Fibroblast of lung (primary cell): ENCODE data around the gene GAB2. TPM values are rescaled to one million over a fixed set of nuclear protein-coding genes. Genes with fewer than 3 reads are reported as not detected.

Source experiments
- DNase-seq, 2 donors: peaks; one replicate each; pipeline versions ENCODE4 v3.0.0 to v3.0.0-alpha.2; 2010; ENCODE audit warnings: low read depth in 2 of 2
- H2AFZ ChIP-seq: 2 replicates; pipeline ENCODE4 v1.5.1; 2012; ENCODE audit warnings: low read length, control low read depth, inconsistent platforms
- H3K27ac ChIP-seq: 2 replicates; pipeline ENCODE4 v1.5.1; 2011; ENCODE audit warnings: low read length, control low read depth; ENCODE audit not compliant: insufficient read depth
- H3K27me3 ChIP-seq: 2 replicates; pipeline ENCODE4 v1.5.1; 2011; ENCODE audit warnings: mild to moderate bottlenecking, low read length; ENCODE audit not compliant: control insufficient read depth, insufficient read depth
- H3K36me3 ChIP-seq: 2 replicates; pipeline ENCODE4 v1.5.1; 2011; ENCODE audit warnings: low read length; ENCODE audit not compliant: control insufficient read depth, insufficient read depth
- H3K4me1 ChIP-seq: 2 replicates; pipeline ENCODE4 v1.5.1; 2011; ENCODE audit warnings: low read length; ENCODE audit not compliant: control insufficient read depth, insufficient read depth; ENCODE audit errors: extremely low read depth
- H3K4me2 ChIP-seq: 2 replicates; pipeline ENCODE4 v1.5.1; 2011; ENCODE audit warnings: low read length, control low read depth; ENCODE audit not compliant: insufficient read depth; ENCODE audit errors: extremely low read depth
- H3K4me3 ChIP-seq, 4 experiments: fragments of 200-600 bp in 1 of 4; sonication (generic) in 1 of 4; replicated peaks in 1 of 4; 2 replicates each; pipeline ENCODE4 v1.5.1; 2011 to 2016; ENCODE audit warnings: low read length in 4 of 4, low read depth in 3 of 4, mild to moderate bottlenecking in 3 of 4, control low read depth in 2 of 4, inconsistent platforms in 1 of 4, mixed read lengths in 1 of 4; ENCODE audit not compliant: insufficient read depth in 1 of 4; ENCODE audit errors: control extremely low read depth in 1 of 4
- H3K79me2 ChIP-seq: 2 replicates; pipeline ENCODE4 v1.5.1; 2012; ENCODE audit warnings: mild to moderate bottlenecking, low read length, inconsistent platforms; ENCODE audit not compliant: control insufficient read depth, insufficient read depth
- H3K9ac ChIP-seq: 2 replicates; pipeline ENCODE4 v1.5.1; 2011; ENCODE audit warnings: mild to moderate bottlenecking, low read length, control low read depth; ENCODE audit not compliant: insufficient read depth
- H3K9me3 ChIP-seq: 2 replicates; pipeline ENCODE4 v1.5.1; 2012; ENCODE audit warnings: low read depth, low read length; ENCODE audit not compliant: control insufficient read depth, insufficient read depth
- H4K20me1 ChIP-seq: 2 replicates; pipeline ENCODE4 v1.5.1; 2011; ENCODE audit warnings: low read length; ENCODE audit not compliant: control insufficient read depth, insufficient read depth; ENCODE audit errors: extremely low read depth
- EZH2 ChIP-seq: IDR thresholded peaks from 2 replicates; pipeline ENCODE4 v1.5.1; 2012; ENCODE audit warnings: low read length, control low read depth, mild to moderate bottlenecking; ENCODE audit errors: missing control alignments
- polyA plus RNA-seq, 2 donors: library from polyadenylated mRNA; depleted of rRNA in 1 of 2; stranded (reverse) in 1 of 2; unstranded in 1 of 2; fragments of >200 nt; gene quantifications; 2 replicates each; pipeline ENCODE4 v1.2.1, GENCODE V29; 2011 to 2012; ENCODE audit warnings: missing spikeins in 1 of 2
- total RNA-seq: library from RNA; depleted of rRNA; stranded (reverse); fragments of >200 nt; gene quantifications from 2 replicates; pipeline ENCODE4 v1.2.1, GENCODE V29; 2014
- TF ChIP-seq, protein P1 (sequence below), 2 donors: IDR thresholded peaks in 1 of 2; conservative IDR thresholded peaks in 1 of 2; 1 replicate in 1 of 2; 2 replicates in 1 of 2; pipeline ENCODE4 v1.5.1; 2011 to 2012; ENCODE audit warnings: low read length in 2 of 2, control low read depth in 1 of 2, inconsistent platforms in 1 of 2, low read depth in 1 of 2, mild to moderate bottlenecking in 1 of 2

The GAB2 gene
- total and polyA plus RNA-seq, 2 donors (not counting 1 experiment from before 2014, with no cell fraction given), result 7.1 to 14.0 TPM

GRCh38 chr11:78282821-78283220 lies 134.8 kb downstream of the GAB2 start:
- Histone ChIP-seq H3K9ac (no peak overlapping the region), H3K9me3 (no peaks in the 10 kb centered on the region), H3K27ac (no peak overlapping the region), H3K36me3 (no peaks in the 10 kb centered on the region), H4K20me1 (no peaks in the 10 kb centered on the region), H2AFZ (no peak overlapping the region), H3K4me3 (no peak overlapping the region), H3K4me2 (no peak overlapping the region), H3K27me3 (no peaks in the 10 kb centered on the region), H3K4me1 (no peaks in the 10 kb centered on the region), H3K79me2 (no peaks in the 10 kb centered on the region)
- TF ChIP-seq, protein P1, sequence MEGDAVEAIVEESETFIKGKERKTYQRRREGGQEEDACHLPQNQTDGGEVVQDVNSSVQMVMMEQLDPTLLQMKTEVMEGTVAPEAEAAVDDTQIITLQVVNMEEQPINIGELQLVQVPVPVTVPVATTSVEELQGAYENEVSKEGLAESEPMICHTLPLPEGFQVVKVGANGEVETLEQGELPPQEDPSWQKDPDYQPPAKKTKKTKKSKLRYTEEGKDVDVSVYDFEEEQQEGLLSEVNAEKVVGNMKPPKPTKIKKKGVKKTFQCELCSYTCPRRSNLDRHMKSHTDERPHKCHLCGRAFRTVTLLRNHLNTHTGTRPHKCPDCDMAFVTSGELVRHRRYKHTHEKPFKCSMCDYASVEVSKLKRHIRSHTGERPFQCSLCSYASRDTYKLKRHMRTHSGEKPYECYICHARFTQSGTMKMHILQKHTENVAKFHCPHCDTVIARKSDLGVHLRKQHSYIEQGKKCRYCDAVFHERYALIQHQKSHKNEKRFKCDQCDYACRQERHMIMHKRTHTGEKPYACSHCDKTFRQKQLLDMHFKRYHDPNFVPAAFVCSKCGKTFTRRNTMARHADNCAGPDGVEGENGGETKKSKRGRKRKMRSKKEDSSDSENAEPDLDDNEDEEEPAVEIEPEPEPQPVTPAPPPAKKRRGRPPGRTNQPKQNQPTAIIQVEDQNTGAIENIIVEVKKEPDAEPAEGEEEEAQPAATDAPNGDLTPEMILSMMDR (conservative IDR thresholded peaks at IDR 0.05 in 1 of 2, IDR thresholded peaks at IDR 0.05 in 1 of 2; ENCODE audit: low read depth in 1 of 2, low read length in 2 of 2), result no peak
- TF ChIP-seq EZH2, result no peak
- DNase-seq, result no peak

DNA sequence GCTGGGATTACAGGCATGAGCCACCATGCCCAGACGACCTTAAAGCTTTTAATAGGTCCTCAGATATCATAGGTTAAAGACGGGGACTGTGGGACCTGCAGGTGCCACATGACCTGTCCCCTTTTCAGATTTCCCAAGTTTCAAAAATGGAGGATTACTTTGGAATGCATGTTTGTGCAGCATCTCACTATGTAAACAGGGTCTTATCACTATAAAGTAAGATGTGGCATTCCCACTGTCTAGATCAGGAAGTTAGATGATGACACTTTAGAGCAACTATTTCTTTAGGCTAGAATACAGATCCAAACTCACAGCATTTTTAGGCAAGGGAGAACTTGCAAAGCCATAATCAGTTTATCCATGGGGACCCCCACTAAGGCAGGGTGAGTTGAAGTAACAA lies 136.1 kb downstream of the GAB2 start:
- Histone ChIP-seq H3K9ac (no peak overlapping the region), H3K27me3 (no peaks in the 10 kb centered on the region), H3K27ac (no peak overlapping the region), H3K4me3 (no peak overlapping the region), H3K36me3 (no peaks in the 10 kb centered on the region), H4K20me1 (no peaks in the 10 kb centered on the region), H2AFZ (no peak overlapping the region), H3K9me3 (no peaks in the 10 kb centered on the region), H3K4me2 (no peak overlapping the region), H3K79me2 (no peaks in the 10 kb centered on the region), H3K4me1 (no peaks in the 10 kb centered on the region)
- DNase-seq, result no peak
- no peak for TF ChIP-seq EZH2
- TF ChIP-seq, protein P1 (conservative IDR thresholded peaks at IDR 0.05 in 1 of 2, IDR thresholded peaks at IDR 0.05 in 1 of 2; ENCODE audit: low read depth in 1 of 2, low read length in 2 of 2), result no peak

DNA sequence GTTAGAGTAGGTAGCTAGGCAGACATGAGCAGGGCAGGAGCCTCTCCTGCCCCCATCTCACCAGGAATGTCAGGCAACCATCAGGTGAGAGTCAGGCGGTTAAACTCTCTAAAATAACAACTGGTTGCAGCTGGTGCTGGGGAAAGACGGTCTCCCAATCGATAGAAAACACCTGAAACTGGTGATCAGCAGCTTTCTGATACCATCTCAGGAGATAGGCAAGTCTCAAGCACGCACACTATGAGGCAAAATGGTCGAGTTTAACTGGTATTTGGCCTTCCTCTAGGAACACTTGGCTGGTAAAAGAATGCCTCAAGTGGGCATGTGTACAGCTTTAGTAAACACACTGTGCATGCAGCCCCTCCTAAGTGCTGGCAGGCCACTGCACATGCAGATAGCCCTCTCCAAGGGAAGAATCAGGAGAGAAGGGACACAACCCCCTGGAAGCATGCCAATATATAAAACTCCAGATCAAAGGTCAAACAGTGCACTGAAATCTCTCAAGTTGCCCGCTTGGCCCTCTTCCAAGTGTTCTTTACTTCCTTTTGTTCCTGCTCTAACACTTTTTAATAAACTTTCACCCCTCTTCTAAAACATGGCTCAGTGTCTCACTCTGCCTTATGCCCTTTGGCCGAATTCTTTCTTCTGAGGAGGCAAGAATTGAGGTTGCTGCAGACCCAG lies 140.2 kb downstream of the GAB2 start:
- no peaks in the 10 kb centered on the region for H3K27me3 ChIP-seq
- no peak overlapping the region for H2AFZ ChIP-seq
- H3K4me1 ChIP-seq, result no peaks in the 10 kb centered on the region
- H3K9me3 ChIP-seq, result no peaks in the 10 kb centered on the region
- no peaks in the 10 kb centered on the region for H3K79me2 ChIP-seq
- no peaks in the 10 kb centered on the region for H4K20me1 ChIP-seq
- H3K9ac ChIP-seq, result no peak overlapping the region
- peak in 1 of 2 donors; percentile 13 for DNase-seq
- no peak overlapping the region for H3K4me2 ChIP-seq
- TF ChIP-seq EZH2, result no peak
- TF ChIP-seq, protein P1 (conservative IDR thresholded peaks at IDR 0.05 in 1 of 2, IDR thresholded peaks at IDR 0.05 in 1 of 2; ENCODE audit: low read depth in 1 of 2, low read length in 2 of 2), result no peak
- H3K4me3 ChIP-seq, result no peak overlapping the region
- H3K27ac ChIP-seq, result no peak overlapping the region
- no peaks in the 10 kb centered on the region for H3K36me3 ChIP-seq
